MCF 10A (cell line): ENCODE data around the gene FLRT2. TPM values are rescaled to one million over a fixed set of nuclear protein-coding genes. Genes with fewer than 3 reads are reported as not detected.

Experiments
- BruUV-seq: library from RNA; stranded (reverse); fragments of 400-500 nt; replicated peaks from 2 replicates; lab custom pipeline; 2021; lab: Mats Ljungman, UMichigan
- CTCF ChIA-PET: fragments of 300-600 bp; sonication (Branson Sonifier 250); formaldehyde crosslinking; extraction: SDS; loops from one replicate; lab custom pipeline; 2021; ENCODE audit warnings: antibody characterized with exemption, inconsistent platforms; lab: Yijun Ruan, JAX
- POLR2A ChIA-PET: fragments of 300-600, 350-650 bp; sonication (Branson Sonifier 250); formaldehyde crosslinking; extraction: SDS; loops from one replicate; lab custom pipeline; 2020; ENCODE audit warnings: antibody characterized with exemption, inconsistent platforms; lab: Yijun Ruan, JAX
- DNase-seq: peaks from one replicate; pipeline ENCODE4 v3.0.0-alpha.2; 2018; ENCODE audit not compliant: unreplicated experiment
- H3K27ac Mint-ChIP-seq: one replicate; pipeline ENCODE4 v1.8.0; 2022; ENCODE audit warnings: mild to moderate bottlenecking, low read depth, mixed read lengths; ENCODE audit not compliant: unreplicated experiment
- H3K27me3 Mint-ChIP-seq: one replicate; pipeline ENCODE4 v1.8.0; 2022; ENCODE audit warnings: mixed read lengths; ENCODE audit not compliant: insufficient read depth, unreplicated experiment
- H3K36me3 Mint-ChIP-seq: one replicate; pipeline ENCODE4 v1.8.0; 2022; ENCODE audit warnings: mild to moderate bottlenecking, moderate library complexity, mixed read lengths; ENCODE audit not compliant: insufficient read depth, unreplicated experiment
- H3K4me1 Mint-ChIP-seq: one replicate; pipeline ENCODE4 v1.8.0; 2022; ENCODE audit warnings: mixed read lengths; ENCODE audit not compliant: insufficient read depth, unreplicated experiment
- H3K4me3 Mint-ChIP-seq: one replicate; pipeline ENCODE4 v1.8.0; 2022; ENCODE audit warnings: mild to moderate bottlenecking, moderate library complexity, mixed read lengths; ENCODE audit not compliant: unreplicated experiment
- H3K9me3 Mint-ChIP-seq: one replicate; pipeline ENCODE4 v1.8.0; 2022; ENCODE audit warnings: mixed read lengths; ENCODE audit not compliant: unreplicated experiment
- intact Hi-C: fragments of 100-400 bp; cut with micrococcal nuclease; formaldehyde crosslinking; loops from 2 replicates; pipeline ENCODE4 v1.14.1; 2022
- total RNA-seq: library from RNA; stranded (reverse); gene quantifications from 2 replicates; pipeline ENCODE4 v1.2.3, GENCODE V29; 2022
- TF ChIP-seq, protein P1 (sequence below): fragments of 200-600 bp; IDR thresholded peaks from one replicate; pipeline ENCODE4 v1.8.0; 2022; ENCODE audit warnings: antibody characterized with exemption, mild to moderate bottlenecking; ENCODE audit not compliant: unreplicated experiment

Gene FLRT2
- total RNA-seq, 1 experiment from 2014 or later = 153 TPM

GRCh38 chr14:85701116-85701515 lies 171.2 kb downstream of the FLRT2 start:
- TF ChIP-seq, protein P1, sequence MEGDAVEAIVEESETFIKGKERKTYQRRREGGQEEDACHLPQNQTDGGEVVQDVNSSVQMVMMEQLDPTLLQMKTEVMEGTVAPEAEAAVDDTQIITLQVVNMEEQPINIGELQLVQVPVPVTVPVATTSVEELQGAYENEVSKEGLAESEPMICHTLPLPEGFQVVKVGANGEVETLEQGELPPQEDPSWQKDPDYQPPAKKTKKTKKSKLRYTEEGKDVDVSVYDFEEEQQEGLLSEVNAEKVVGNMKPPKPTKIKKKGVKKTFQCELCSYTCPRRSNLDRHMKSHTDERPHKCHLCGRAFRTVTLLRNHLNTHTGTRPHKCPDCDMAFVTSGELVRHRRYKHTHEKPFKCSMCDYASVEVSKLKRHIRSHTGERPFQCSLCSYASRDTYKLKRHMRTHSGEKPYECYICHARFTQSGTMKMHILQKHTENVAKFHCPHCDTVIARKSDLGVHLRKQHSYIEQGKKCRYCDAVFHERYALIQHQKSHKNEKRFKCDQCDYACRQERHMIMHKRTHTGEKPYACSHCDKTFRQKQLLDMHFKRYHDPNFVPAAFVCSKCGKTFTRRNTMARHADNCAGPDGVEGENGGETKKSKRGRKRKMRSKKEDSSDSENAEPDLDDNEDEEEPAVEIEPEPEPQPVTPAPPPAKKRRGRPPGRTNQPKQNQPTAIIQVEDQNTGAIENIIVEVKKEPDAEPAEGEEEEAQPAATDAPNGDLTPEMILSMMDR = no peak
- Mint-ChIP-seq H3K9me3 (peaks cover 7% of the 10 kb centered on the region), H3K4me3 (no peak overlapping the region), H3K4me1 (peaks cover 19% of the 10 kb centered on the region), H3K36me3 (no peaks in the 10 kb centered on the region), H3K27ac (no peak overlapping the region), H3K27me3 (no peaks in the 10 kb centered on the region)
- no peak for DNase-seq
- POLR2A ChIA-PET = interaction anchor here (1.0 to 1.8 kb wide), 3 partner anchors 9 to 169 kb away, joined by 3 to 6 read pairs (median 5); no protein-coding TSS in a partner anchor
- intact Hi-C loops = no loop called here
- no TSS peak for BruUV-seq
- CTCF ChIA-PET = interaction anchor here (1.5 kb wide), 1 partner anchor 125 kb away, joined by 4 read pairs; no protein-coding TSS in a partner anchor

DNA sequence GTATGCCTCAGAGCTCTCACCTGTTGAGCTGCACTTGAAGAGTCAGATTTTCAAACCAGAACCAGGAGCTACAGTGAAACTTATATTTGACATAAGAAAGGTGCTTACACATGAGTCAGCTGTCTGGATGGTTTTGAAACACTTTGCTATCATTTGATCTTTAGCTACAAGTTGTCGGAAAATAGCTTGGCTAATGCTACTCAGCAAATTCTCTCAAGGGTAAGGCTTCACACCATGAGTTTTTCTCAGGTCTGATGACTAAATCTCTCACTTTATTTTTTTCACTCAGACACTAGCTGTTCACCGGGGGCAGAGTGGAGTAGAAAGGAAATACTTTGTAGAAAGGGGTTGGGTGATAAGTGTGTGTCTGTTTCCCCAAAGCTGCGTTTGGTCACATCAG lies 171.8 kb downstream of the FLRT2 start:
- Mint-ChIP-seq H3K36me3 (no peaks in the 10 kb centered on the region), H3K27me3 (no peaks in the 10 kb centered on the region), H3K9me3 (peaks cover 4% of the 10 kb centered on the region), H3K4me1 (peaks cover 19% of the 10 kb centered on the region), H3K27ac (peak overlapping the region; percentile 28), H3K4me3 (no peak overlapping the region)
- ChIA-PET POLR2A (interaction anchor here (0.9 to 1.8 kb wide), 4 partner anchors 10 to 170 kb away, joined by 3 to 6 read pairs (median 4); no protein-coding TSS in a partner anchor), CTCF (no interaction called here)
- TF ChIP-seq, protein P1 = no peak
- peak; percentile 24 for DNase-seq
- BruUV-seq = no TSS peak
- intact Hi-C loops = no loop called here

DNA sequence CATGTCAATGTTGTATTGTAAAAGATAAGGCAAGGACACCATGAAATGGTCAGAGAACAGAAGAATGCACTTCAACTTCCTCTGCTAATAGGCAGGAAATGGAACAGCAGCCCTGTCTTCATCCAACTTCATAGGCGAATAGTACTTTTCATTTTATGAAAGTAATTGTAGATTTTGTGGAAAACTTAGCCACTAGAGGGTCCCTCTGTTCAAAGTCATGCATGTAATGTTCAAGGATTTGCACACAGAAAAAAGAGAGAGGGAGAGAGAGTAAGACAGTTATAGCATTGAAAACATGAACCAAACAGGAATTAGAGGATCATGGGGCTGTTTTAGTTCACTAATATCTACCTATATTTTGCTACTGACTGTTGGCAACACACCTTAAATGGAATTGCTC lies 172.2 kb downstream of the FLRT2 start:
- DNase-seq = no peak
- ChIA-PET CTCF (no interaction called here), POLR2A (interaction anchor here (0.9 to 1.7 kb wide), 3 partner anchors 24 to 170 kb away, joined by 3 to 5 read pairs (median 4); no protein-coding TSS in a partner anchor)
- Mint-ChIP-seq H3K27me3 (no peaks in the 10 kb centered on the region), H3K9me3 (no peaks in the 10 kb centered on the region), H3K27ac (peak overlapping the region; percentile 28), H3K4me1 (peaks cover 19% of the 10 kb centered on the region), H3K4me3 (no peak overlapping the region), H3K36me3 (peaks cover 2% of the 10 kb centered on the region)
- no TSS peak for BruUV-seq
- TF ChIP-seq, protein P1 = no peak
- intact Hi-C loops = no loop called here

- ChIA-PET CTCF (interaction anchor here (1.0 kb wide), 1 partner anchor 11 kb away, joined by 3 read pairs; no protein-coding TSS in a partner anchor), POLR2A (interaction anchor here (1.0 kb wide), 1 partner anchor 172 kb away, joined by 3 read pairs; no protein-coding TSS in a partner anchor)
- peaks cover 19% of the 10 kb centered on the region for H3K4me1 Mint-ChIP-seq
- no peaks in the 10 kb centered on the region for H3K9me3 Mint-ChIP-seq
- no peaks in the 10 kb centered on the region for H3K27me3 Mint-ChIP-seq
- intact Hi-C loops = no loop called here
- H3K27ac Mint-ChIP-seq = no peak overlapping the region
- peaks cover 7% of the 10 kb centered on the region for H3K36me3 Mint-ChIP-seq
- no TSS peak for BruUV-seq
- peak; percentile 34 for DNase-seq
- no peak overlapping the region for H3K4me3 Mint-ChIP-seq
- TF ChIP-seq, protein P1 = no peak
These were observed 173.1 kb downstream of the FLRT2 start for GRCh38 chr14:85702997-85703396.
